K562 (cell line): ENCODE data around the gene TMEM204. TPM values are rescaled to one million over a fixed set of nuclear protein-coding genes. Genes with fewer than 3 reads are reported as not detected.

Experiments used
- ATAC-seq: fragments of 200-7000 bp; cut with Tn5 transposase; 3 replicates; pipeline ENCODE4 v1.9.1; 2020; ENCODE audit warnings: moderate library complexity
- BruUV-seq: library from RNA; stranded (reverse); fragments of 400-500 nt; replicated peaks from 2 replicates; lab custom pipeline; 2021; lab: Mats Ljungman, UMichigan
- CTCF ChIA-PET: fragments of 300-600 bp; formaldehyde crosslinking; extraction: SDS; loops from one replicate; lab custom pipeline; 2021; ENCODE audit warnings: low intra/inter-chr PET ratio; lab: Yijun Ruan, JAX
- POLR2A ChIA-PET: fragments of 300-600, 350-650 bp; sonication (Branson Sonifier 250); formaldehyde crosslinking; extraction: SDS; loops from one replicate; lab custom pipeline; 2021; ENCODE audit warnings: antibody characterized with exemption, inconsistent platforms; lab: Yijun Ruan, JAX
- DNase-seq, 4 experiments: peaks; one replicate each; pipeline versions ENCODE4 v3.0.0 to v3.0.0-alpha.2; 2011 to 2018; ENCODE audit warnings: low spot score in 3 of 4, mixed read lengths in 3 of 4; ENCODE audit errors: extremely low read depth in 1 of 4
- FAIRE-seq: peaks from 2 replicates; lab custom pipeline; 2011; peaks lifted over from hg19 to GRCh38; lab: Jason Lieb, UNC
- H2AFZ ChIP-seq: 2 replicates; pipeline ENCODE4 v1.6.0; 2011; ENCODE audit warnings: low read depth, low read length, control low read depth, inconsistent platforms
- H3K27ac ChIP-seq: fragments of 200-600 bp; 3 replicates; pipeline ENCODE4 v1.8.0; 2011; ENCODE audit warnings: low read depth, mild to moderate bottlenecking, control low read depth, inconsistent platforms, low read length, moderate library complexity, mixed read lengths; ENCODE audit errors: extremely low read depth
- H3K27me3 ChIP-seq, 2 experiments: fragments of 300-600 bp in 1 of 2; 2 replicates in 1 of 2; 3 replicates in 1 of 2; pipeline versions ENCODE4 v1.6.0 to v1.8.0; 2011; ENCODE audit warnings: inconsistent platforms in 2 of 2, low read length in 2 of 2, mild to moderate bottlenecking in 1 of 2, mixed read lengths in 1 of 2, moderate library complexity in 1 of 2; ENCODE audit not compliant: control insufficient read depth in 2 of 2, insufficient read depth in 2 of 2
- H3K36me3 ChIP-seq: fragments of 300-600 bp; 3 replicates; pipeline ENCODE4 v1.8.0; 2011; ENCODE audit warnings: mild to moderate bottlenecking, low read length, inconsistent platforms; ENCODE audit not compliant: control insufficient read depth, insufficient read depth
- H3K4me1 ChIP-seq, 2 experiments: fragments of 200-600 bp in 1 of 2; replicated peaks in 1 of 2; 2 replicates in 1 of 2; 3 replicates in 1 of 2; pipeline versions ENCODE4 v1.5.1 to v1.8.0; 2011; ENCODE audit warnings: inconsistent platforms in 2 of 2, low read length in 2 of 2, mild to moderate bottlenecking in 1 of 2, mixed read lengths in 1 of 2, moderate library complexity in 1 of 2; ENCODE audit not compliant: control insufficient read depth in 2 of 2, insufficient read depth in 2 of 2
- H3K4me2 ChIP-seq: 2 replicates; pipeline ENCODE4 v1.6.1; 2011; ENCODE audit warnings: low read length, control low read depth, inconsistent platforms, mixed read lengths; ENCODE audit not compliant: insufficient read depth
- H3K4me3 ChIP-seq: fragments of 200-600 bp; sonication (generic), shearing (Covaris generic); 2 replicates; pipeline ENCODE4 v1.5.1; 2016; ENCODE audit warnings: control low read depth, inconsistent platforms
- H3K79me2 ChIP-seq: fragments of 200-600 bp; 3 replicates; pipeline ENCODE4 v1.8.0; 2011; ENCODE audit warnings: low read length, inconsistent platforms; ENCODE audit not compliant: control insufficient read depth, insufficient read depth
- H3K9ac ChIP-seq, 2 experiments: 2 replicates each; pipeline versions ENCODE4 v1.6.0 to v1.6.1; 2011; ENCODE audit warnings: low read depth in 2 of 2, low read length in 2 of 2, control low read depth in 1 of 2, inconsistent platforms in 1 of 2, mild to moderate bottlenecking in 1 of 2, mixed read lengths in 1 of 2; ENCODE audit not compliant: insufficient read depth in 1 of 2
- H3K9me1 ChIP-seq: one replicate; pipeline ENCODE4 v1.6.0; 2011; ENCODE audit warnings: inconsistent platforms, mild to moderate bottlenecking, low read length, moderate library complexity; ENCODE audit not compliant: control insufficient read depth, insufficient read depth
- H3K9me3 ChIP-seq: replicated peaks from 2 replicates; pipeline ENCODE4 v1.5.1; 2011; ENCODE audit warnings: low read depth, low read length, inconsistent platforms; ENCODE audit not compliant: control insufficient read depth, insufficient read depth
- H4K20me1 ChIP-seq: replicated peaks from 2 replicates; pipeline ENCODE4 v1.6.1; 2011; ENCODE audit warnings: low read length, inconsistent platforms, mixed read lengths; ENCODE audit not compliant: control insufficient read depth, insufficient read depth
- BCOR ChIP-seq: fragments of 450-650 bp; IDR thresholded peaks from 2 replicates; pipeline ENCODE4 v1.6.1; 2016
- FOXK1 ChIP-seq: sonication (generic); formaldehyde crosslinking; IDR thresholded peaks from 2 replicates; pipeline ENCODE4 v1.8.0; 2022; ENCODE audit warnings: missing genetic modification reagents, mild to moderate bottlenecking, borderline replicate concordance
- KAT7 ChIP-seq: sonication (generic); formaldehyde crosslinking; IDR thresholded peaks from 2 replicates; pipeline ENCODE4 v1.8.0; 2022; ENCODE audit warnings: missing genetic modification reagents, mild to moderate bottlenecking, borderline replicate concordance
- LCOR ChIP-seq: sonication (generic); formaldehyde crosslinking; IDR thresholded peaks from 2 replicates; pipeline ENCODE4 v1.8.0; 2022; ENCODE audit warnings: mild to moderate bottlenecking, missing genetic modification reagents
- MAZ ChIP-seq, 2 experiments: fragments of 450-650 bp in 1 of 2; sonication (generic) in 1 of 2; formaldehyde crosslinking; IDR thresholded peaks in 1 of 2; conservative IDR thresholded peaks in 1 of 2; 2 replicates each; pipeline versions ENCODE4 v1.4.0 to v1.5.0; 2020; ENCODE audit warnings: mild to moderate bottlenecking in 1 of 2, missing genetic modification reagents in 1 of 2
- NFRKB ChIP-seq: fragments of 450-650 bp; IDR thresholded peaks from 2 replicates; pipeline ENCODE4 v1.6.1; 2016; ENCODE audit warnings: low read depth
- RNF2 ChIP-seq: sonication (generic); IDR thresholded peaks from 2 replicates; pipeline ENCODE4 v1.6.1; 2016
- RUNX1 ChIP-seq: sonication (generic); IDR thresholded peaks from 2 replicates; pipeline ENCODE4 v1.6.1; 2016; ENCODE audit warnings: antibody characterized with exemption, low read depth
- TFAM ChIP-seq: fragments of 250-450 bp; sonication (Bioruptor Pico); conservative IDR thresholded peaks from 2 replicates; pipeline ENCODE4 v1.5.0; 2021; ENCODE audit warnings: mild to moderate bottlenecking, moderate library complexity
- ZNF121 ChIP-seq: sonication (generic); formaldehyde crosslinking; conservative IDR thresholded peaks from 2 replicates; pipeline ENCODE4 v1.8.0; 2022; ENCODE audit warnings: missing genetic modification reagents
- ZNF75A ChIP-seq: fragments of 450-650 bp; formaldehyde crosslinking; IDR thresholded peaks from 2 replicates; pipeline ENCODE4 v1.4.0; 2020; ENCODE audit warnings: mild to moderate bottlenecking
- WGBS: fragments of 100-300 bp; shearing (Covaris generic); methylation state at CpG from one replicate; pipeline ENCODE4 v1.1.6; 2016; ENCODE audit warnings: low coverage, mixed read lengths; ENCODE audit not compliant: insufficient coverage; ENCODE audit errors: missing lambda C conversion rate; 5-methylcytosine and 5-hydroxymethylcytosine counted together
- in situ Hi-C: fragments of 300-500 bp; cut with MboI; formaldehyde crosslinking; loops from 4 replicates; pipeline ENCODE4 v1.15.0; 2018; ENCODE audit warnings: inconsistent platforms, mixed read lengths
- intact Hi-C: fragments of 100-400 bp; cut with micrococcal nuclease; formaldehyde crosslinking; loops from 2 replicates; pipeline ENCODE4 v1.14.2; 2022
- polyA plus RNA-seq, 8 experiments: library from polyadenylated mRNA; depleted of rRNA in 4 of 8; stranded (reverse) in 5 of 8; unstranded in 3 of 8; fragments of >200 nt; fragmentation: Nextera tagmentation in 2 of 8; fragmentation: Illumina TruSeq in 1 of 8; extraction: Ambion mirVana in 2 of 8; extraction: Trizol in 1 of 8; gene quantifications; 2 replicates each; pipeline versions ENCODE4 v1.2.1 to v1.2.3, GENCODE V29; 2011 to 2014; ENCODE audit warnings: inconsistent platforms in 1 of 8, missing spikeins in 1 of 8
- total RNA-seq, 7 experiments: library from RNA; depleted of rRNA in 6 of 7; stranded (reverse); fragments of >200 nt in 6 of 7; fragmentation: Illumina TruSeq in 2 of 7; extraction: Trizol in 2 of 7; gene quantifications; 2 replicates each; pipeline versions ENCODE4 v1.2.1 to v1.2.3, GENCODE V29; 2011 to 2021; ENCODE audit warnings: low replicate concordance in 1 of 7
- TF ChIP-seq, protein P1 (sequence below): fragments of 250-450 bp; sonication (Bioruptor Pico); IDR thresholded peaks from 2 replicates; pipeline ENCODE4 v1.8.0; 2022; ENCODE audit warnings: inconsistent platforms
- TF ChIP-seq, protein P2 (sequence below): fragments of 450-650 bp; IDR thresholded peaks from 2 replicates; pipeline ENCODE4 v1.7.0; 2016; ENCODE audit warnings: borderline replicate concordance
- TF ChIP-seq, protein P3 (sequence below): sonication (generic); formaldehyde crosslinking; IDR thresholded peaks from 2 replicates; pipeline ENCODE4 v1.8.1; 2023; ENCODE audit warnings: mild to moderate bottlenecking, missing genetic modification reagents

Gene TMEM204
- total and polyA plus RNA-seq, 9 of the 15 experiments (the other 6 are each of a cell fraction or from before 2014, with no cell fraction given): 0.04 to 0.18 TPM; not detected in 7

GRCh38 chr16:1492082-1492922 is 41.2 kb upstream of the TMEM204 start:
- H2AFZ ChIP-seq: peak overlapping the region; percentile 98
- peak overlapping the region; percentile 83 for H3K4me2 ChIP-seq
- peaks cover 16 to 61% of the 10 kb centered on the region in 2 experiments; a peak in 3 of 5 replicates for H3K4me1 ChIP-seq
- peak in 1 of 4 experiments; percentile 18 for DNase-seq
- H3K9me1 ChIP-seq: no peaks in the 10 kb centered on the region
- no peak for FAIRE-seq
- H3K4me3 ChIP-seq: peak overlapping the region; percentile 92
- POLR2A ChIA-PET: interaction anchor here (0.5 to 2.6 kb wide), 8 partner anchors 9 to 231 kb away, joined by 3 to 13 read pairs (median 3); partner anchors contain the start of gene MAPK8IP3
- TSS peak; percentile 96 for BruUV-seq
- intact Hi-C loops (no loop called here), in situ Hi-C loops (no loop called here)
- peak overlapping the region; percentile 78 to 99 for H3K9ac ChIP-seq
- WGBS: 63% methylated on average over 23 of the region's 23 CpGs
- CTCF ChIA-PET: no interaction called here
- H3K36me3 ChIP-seq: peaks cover 33% of the 10 kb centered on the region; the same call in 2 of the 3 replicates
- H3K79me2 ChIP-seq: peaks cover 32% of the 10 kb centered on the region
- peak overlapping the region; percentile 94 for H3K27ac ChIP-seq
- H3K9me3 ChIP-seq: no peaks in the 10 kb centered on the region
- peaks cover 7% of the 10 kb centered on the region; the same call in 1 of the 2 replicates for H4K20me1 ChIP-seq
- ATAC-seq: peak; percentile 6
- H3K27me3 ChIP-seq: no peaks in the 10 kb centered on the region
- TF ChIP-seq FOXK1 (CRISPR knock-in tag) (peak; percentile 93; the same call in 1 of the 2 replicates), TFAM (CRISPR knock-in tag) (no peak), ZNF121 (CRISPR knock-in tag) (peak; percentile 93), MAZ (CRISPR knock-in tag; conservative IDR thresholded peaks at IDR 0.05 in 1 of 2, IDR thresholded peaks at IDR 0.05 in 1 of 2) (peak in 1 of 2 experiments; percentile 15; a peak in 1 of 4 replicates), RUNX1 (no peak), BCOR (peak; percentile 40; the same call in 1 of the 2 replicates), RNF2 (peak; percentile 11; the same call in 1 of the 2 replicates), ZNF75A (CRISPR knock-in tag) (peak; percentile 84), NFRKB (0 out of 2 replicates have a peak, but pooled peaks have one; percentile 36), LCOR (0 out of 2 replicates have a peak, but pooled peaks have one; percentile 54), KAT7 (CRISPR knock-in tag) (peak; percentile 76; the same call in 1 of the 2 replicates)
- TF ChIP-seq, protein P1, sequence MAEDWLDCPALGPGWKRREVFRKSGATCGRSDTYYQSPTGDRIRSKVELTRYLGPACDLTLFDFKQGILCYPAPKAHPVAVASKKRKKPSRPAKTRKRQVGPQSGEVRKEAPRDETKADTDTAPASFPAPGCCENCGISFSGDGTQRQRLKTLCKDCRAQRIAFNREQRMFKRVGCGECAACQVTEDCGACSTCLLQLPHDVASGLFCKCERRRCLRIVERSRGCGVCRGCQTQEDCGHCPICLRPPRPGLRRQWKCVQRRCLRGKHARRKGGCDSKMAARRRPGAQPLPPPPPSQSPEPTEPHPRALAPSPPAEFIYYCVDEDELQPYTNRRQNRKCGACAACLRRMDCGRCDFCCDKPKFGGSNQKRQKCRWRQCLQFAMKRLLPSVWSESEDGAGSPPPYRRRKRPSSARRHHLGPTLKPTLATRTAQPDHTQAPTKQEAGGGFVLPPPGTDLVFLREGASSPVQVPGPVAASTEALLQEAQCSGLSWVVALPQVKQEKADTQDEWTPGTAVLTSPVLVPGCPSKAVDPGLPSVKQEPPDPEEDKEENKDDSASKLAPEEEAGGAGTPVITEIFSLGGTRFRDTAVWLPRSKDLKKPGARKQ (CRISPR knock-in tag): 0 out of 2 replicates have a peak, but pooled peaks have one; percentile 16
- TF ChIP-seq, protein P2, sequence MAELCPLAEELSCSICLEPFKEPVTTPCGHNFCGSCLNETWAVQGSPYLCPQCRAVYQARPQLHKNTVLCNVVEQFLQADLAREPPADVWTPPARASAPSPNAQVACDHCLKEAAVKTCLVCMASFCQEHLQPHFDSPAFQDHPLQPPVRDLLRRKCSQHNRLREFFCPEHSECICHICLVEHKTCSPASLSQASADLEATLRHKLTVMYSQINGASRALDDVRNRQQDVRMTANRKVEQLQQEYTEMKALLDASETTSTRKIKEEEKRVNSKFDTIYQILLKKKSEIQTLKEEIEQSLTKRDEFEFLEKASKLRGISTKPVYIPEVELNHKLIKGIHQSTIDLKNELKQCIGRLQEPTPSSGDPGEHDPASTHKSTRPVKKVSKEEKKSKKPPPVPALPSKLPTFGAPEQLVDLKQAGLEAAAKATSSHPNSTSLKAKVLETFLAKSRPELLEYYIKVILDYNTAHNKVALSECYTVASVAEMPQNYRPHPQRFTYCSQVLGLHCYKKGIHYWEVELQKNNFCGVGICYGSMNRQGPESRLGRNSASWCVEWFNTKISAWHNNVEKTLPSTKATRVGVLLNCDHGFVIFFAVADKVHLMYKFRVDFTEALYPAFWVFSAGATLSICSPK: no peak
- TF ChIP-seq, protein P3, sequence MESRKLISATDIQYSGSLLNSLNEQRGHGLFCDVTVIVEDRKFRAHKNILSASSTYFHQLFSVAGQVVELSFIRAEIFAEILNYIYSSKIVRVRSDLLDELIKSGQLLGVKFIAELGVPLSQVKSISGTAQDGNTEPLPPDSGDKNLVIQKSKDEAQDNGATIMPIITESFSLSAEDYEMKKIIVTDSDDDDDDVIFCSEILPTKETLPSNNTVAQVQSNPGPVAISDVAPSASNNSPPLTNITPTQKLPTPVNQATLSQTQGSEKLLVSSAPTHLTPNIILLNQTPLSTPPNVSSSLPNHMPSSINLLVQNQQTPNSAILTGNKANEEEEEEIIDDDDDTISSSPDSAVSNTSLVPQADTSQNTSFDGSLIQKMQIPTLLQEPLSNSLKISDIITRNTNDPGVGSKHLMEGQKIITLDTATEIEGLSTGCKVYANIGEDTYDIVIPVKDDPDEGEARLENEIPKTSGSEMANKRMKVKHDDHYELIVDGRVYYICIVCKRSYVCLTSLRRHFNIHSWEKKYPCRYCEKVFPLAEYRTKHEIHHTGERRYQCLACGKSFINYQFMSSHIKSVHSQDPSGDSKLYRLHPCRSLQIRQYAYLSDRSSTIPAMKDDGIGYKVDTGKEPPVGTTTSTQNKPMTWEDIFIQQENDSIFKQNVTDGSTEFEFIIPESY (CRISPR knock-in tag): 0 out of 2 replicates have a peak, but pooled peaks have one; percentile 28
